GM18909 (cell line): ENCODE data around the gene SKI.
A peak's percentile ranks its signal among the peaks of the same experiment; 100 is the strongest.
"Not testable (repeated sequence)": the region's sequence is repeated elsewhere in the genome, so short reads cannot be mapped to it uniquely, and the experiment has no call there.

Experiments used
- ATAC-seq: cut with Tn5 transposase; IDR thresholded peaks from one replicate; pipeline ENCODE4 v1.9.1; 2021; ENCODE audit warnings: mild to moderate bottlenecking; ENCODE audit not compliant: unreplicated experiment, poor library complexity

SKI gene

GRCh38 chr1:2239384-2239985 lies 11.4 kb downstream of the SKI start:
- ATAC-seq = no peak

- ATAC-seq = no peak
These were observed 12.4 kb downstream of the SKI start for GRCh38 chr1:2240270-2241156.

DNA sequence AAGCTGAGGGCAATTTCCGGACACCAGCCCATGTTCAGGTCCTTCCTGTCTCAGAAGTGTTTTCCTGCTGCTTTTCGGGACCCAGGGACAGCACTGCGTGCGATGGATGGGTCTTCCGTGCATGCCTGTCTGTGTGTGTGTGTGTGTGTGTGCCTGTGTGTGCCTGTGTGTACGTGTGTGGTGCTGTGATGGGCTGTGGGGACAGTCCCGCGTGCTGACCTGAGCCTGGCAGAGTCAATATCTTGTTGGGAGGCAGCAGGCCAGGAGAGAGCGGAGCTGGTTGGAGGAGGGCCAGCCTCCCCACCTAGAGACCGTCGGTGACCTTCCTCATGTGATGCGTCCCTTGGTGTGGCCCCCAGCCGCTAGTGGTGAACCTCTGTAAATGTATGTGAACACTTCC lies 13.7 kb downstream of the SKI start:
- ATAC-seq = no peak

GRCh38 chr1:2242814-2243725 lies 15.0 kb downstream of the SKI start:
- ATAC-seq = no peak

- ATAC-seq = not testable (repeated sequence)
These were observed 18.9 kb downstream of the SKI start for GRCh38 chr1:2247045-2247394.

DNA sequence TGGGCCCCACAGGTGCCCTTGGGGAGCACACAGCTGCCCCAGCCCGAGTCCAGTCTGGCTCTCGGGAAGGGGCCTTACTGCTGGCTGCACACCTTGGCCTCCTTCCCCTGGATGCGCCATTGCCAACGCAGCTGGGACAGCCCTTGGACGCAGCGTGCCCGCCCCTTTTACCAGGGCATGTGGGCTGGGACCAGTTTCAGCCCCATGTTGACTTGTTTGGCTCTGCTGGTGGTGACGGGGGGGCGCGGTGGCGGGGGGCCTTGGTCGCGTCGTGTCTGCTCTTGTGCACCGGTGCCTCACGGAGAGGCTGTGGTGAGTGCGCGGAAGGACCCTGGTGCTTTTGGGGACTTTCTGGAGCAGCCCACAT lies 19.6 kb downstream of the SKI start:
- no peak for ATAC-seq

DNA sequence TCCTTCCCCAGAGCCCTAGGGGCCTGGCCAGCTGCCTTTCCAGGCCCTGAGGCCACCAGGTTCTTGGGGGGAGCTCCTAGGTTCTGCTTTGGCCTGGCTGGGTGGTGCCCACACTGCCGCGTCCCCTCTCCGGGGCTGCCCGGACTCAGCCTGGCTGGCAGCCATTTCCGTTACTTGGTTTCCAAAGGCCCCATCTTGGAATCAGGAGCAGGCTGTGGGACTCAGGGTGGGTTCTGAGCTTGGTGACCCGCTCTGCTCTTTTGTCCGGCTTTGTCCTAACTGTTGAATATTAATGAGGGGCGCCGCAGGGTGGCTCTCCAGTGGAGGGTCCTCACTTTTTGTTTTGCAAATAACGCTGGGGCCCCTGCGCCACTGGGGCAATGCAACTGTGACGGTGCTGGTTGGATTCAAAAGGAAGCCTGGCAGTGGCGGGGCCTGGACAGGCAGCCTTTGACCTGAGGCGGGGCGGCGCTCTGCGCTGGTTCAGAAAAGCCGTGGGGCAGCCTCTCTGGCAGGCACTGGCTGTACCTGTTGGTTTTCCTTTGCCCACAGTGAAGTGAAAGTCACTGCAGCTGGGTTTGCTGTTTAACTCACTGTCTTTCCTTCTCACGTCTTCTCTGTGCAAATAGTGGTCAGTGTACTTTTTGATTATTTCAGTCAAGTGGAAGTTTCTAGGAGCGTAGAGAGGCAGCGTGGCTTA lies 20.2 kb downstream of the SKI start:
- no peak for ATAC-seq

- no peak for ATAC-seq
These were observed 20.9 kb downstream of the SKI start for GRCh38 chr1:2248854-2249558.

GRCh38 chr1:2249559-2249906 lies 21.4 kb downstream of the SKI start:
- ATAC-seq = no peak

GRCh38 chr1:2250721-2251281 lies 22.7 kb downstream of the SKI start:
- no peak for ATAC-seq

DNA sequence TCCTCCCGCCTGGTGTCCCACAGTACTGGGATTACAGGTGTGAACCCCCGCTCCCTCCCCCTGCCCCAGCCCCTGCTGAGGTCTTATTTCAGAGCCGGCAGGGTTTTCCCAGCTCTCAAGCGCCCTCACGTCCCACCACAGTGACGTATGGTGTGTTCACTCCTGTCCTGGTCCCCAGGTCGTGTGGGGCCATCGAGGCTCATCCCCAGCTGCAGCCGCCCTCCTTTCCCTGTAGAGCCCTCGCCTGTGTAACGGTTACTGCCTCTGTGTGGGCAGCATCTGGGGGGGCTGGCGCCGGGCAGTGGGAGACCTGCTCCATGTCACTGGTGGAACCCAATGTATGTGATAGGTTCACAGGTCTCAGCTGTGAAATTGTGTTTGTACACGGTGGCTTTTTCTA lies 23.2 kb downstream of the SKI start:
- ATAC-seq = no peak

DNA sequence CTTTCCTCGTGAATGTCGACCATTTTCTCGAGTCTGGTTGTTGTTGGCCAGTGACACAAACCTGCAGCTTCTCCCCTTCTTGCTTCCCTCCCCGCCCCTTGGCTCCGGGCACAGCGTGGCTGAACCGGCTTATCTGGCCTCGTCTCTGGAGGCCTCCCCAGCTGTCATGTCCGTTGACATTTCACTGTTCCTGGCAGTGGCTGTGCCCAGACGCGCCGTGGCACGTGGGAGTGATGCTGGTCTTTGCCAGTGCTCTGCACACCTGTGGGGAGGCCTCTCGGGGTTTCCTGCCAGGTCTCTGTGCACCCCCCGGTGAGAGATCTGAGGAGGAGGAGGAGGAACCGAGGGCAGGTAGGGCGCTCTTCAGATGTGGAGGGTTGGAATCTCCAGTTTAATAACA lies 23.7 kb downstream of the SKI start:
- ATAC-seq = no peak

- no peak for ATAC-seq
These were observed 24.3 kb downstream of the SKI start for GRCh38 chr1:2252423-2252822.

DNA sequence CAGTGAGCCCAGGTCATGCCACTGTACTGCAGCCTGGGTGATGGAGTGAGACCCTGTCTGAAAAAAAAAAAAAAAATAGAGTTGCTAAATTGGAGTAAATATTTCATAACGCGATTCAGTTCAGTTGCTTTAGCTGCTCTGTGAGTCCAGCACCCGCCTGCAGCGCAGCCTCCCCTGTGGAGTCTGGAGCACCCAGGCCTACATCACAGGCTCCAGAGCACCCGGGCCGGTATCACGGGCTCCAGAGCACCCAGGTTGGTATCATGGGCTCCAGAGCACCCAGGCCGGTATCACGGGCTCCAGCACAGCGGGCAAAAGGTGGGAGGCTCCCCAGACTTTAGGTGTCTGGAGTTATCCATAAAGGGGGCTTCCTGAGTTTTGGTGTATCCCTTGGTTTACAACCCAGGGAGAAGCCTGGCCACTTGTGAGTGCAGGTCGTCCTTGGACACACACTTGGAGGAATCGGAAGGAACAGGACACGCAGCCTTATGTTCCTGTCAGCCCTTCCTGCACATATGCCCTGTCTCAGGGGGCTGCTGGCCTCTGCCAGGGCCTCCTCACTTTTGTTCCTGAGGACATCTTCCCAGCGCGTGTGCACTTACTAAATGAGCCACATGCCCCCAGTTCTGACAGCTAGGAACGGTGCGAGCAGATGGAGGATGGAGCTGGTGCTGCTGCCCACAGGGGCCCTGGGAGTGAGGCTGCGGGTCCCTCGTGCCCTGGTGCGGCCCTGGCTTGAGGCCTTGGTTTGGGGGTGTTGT lies 25.1 kb downstream of the SKI start:
- ATAC-seq = no peak

GRCh38 chr1:2253797-2254480 lies 25.8 kb downstream of the SKI start:
- ATAC-seq = no peak

GRCh38 chr1:2255047-2255419 lies 26.9 kb downstream of the SKI start:
- no peak for ATAC-seq

DNA sequence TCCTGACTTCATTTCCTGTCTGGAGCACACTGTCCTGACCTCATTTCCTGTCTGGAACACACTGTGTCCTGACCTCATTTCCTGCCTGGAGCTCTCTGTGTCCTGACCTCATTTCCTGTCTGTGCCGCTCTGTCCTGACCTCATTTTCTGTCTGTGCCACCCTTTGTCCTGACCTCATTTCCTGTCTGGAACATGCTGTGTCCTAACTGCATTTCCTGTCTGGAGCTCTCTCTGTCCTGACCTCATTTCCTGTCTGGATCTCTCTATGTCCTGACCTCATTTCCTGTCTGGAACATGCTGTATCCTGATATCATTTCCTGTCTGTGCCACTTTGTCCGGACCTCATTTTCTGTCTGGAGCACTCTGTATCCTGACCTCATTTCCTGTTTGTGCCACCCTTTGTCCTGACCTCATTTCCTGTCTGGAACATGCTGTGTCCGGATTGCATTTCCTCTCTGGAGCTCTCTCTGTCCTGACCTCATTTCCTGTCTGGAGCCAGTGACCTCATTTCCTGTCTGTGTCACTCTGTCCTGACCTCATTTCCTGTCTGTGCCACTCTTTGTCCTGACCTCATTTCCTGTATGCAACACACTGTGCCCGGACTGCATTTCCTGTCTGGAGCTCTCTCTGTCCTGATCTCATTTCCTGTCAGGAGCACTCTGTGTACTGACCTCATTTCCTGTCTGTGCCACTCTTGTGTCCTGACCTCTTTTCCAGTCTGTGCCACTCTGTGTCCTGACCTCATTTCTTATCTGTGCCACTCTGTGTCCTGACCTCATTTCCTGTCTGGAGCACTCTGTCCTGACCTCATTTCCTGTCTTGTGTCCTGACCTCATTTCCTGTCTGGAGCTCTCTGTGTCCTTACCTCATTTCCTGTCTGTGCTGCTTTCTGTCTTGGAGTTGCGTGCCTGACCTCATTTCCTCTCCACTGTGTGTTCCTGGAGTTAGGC lies 27.6 kb downstream of the SKI start:
- peak; percentile 54 for ATAC-seq
